ENCODE measurements around the gene USH1C.

USH1C gene

DNA sequence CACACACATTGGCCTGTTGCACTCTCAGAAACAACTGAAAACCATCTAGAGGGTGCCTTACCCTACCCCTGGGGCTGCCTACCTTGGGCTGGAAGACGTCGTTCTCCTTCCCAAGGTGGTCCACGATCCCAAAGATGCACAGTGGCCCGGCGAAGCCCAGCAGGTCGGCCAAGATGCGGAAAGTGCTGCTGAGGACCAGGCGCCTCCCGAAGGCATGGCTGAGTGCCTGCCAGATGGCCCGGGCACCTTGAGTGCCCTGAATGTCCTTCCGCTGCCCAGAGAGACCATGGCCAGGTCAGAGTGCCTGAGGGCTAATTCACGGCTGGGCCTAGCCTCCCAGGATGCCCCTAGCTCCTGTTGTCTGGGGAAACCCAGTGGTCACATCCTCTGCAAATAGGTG, 83.8 kb downstream of the USH1C start:
- no peak for TF ChIP-seq CTCF (IDR thresholded peaks at IDR 0.05; ENCODE audit: low read depth, low read length, missing control alignments)
- DNase-seq (ENCODE audit: low read depth), result no peak
- H3K4me3 ChIP-seq (ENCODE audit: low read depth, low read length), result no peak overlapping the region

DNA sequence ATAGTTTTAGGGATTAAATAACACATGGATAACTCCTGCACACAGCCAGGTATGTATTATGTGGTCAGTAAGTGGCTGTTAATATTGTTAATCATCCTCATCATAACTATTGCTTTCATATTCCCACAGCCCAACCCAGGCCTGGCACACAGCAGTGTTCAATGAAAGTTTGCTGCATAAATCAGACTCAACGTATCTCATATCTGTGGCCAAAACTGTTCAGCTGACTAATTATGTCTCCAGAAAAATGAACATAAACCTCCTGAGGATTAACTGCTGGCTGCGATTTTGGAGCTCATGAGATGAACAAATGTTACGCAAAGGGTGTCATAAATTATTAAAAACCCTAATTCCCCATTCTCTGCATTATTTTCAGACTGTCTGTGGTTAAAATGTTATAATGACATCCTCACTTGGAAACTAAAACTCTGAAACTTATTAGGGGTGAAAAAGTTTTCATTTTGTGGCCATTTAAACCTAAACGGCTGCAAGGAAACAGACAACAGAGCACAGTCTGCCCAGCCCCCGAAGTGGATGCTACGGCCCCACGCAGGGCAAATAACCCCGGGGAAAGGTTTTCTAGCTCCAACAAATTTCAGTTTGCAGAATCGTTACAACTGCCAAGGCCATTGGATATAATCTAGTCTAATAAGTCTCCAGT, 84.8 kb downstream of the USH1C start:
- no peak for TF ChIP-seq CTCF (IDR thresholded peaks at IDR 0.05; ENCODE audit: low read depth, low read length, missing control alignments)
- DNase-seq (ENCODE audit: low read depth), result no peak
- H3K4me3 ChIP-seq (ENCODE audit: low read depth, low read length), result no peak overlapping the region

DNA sequence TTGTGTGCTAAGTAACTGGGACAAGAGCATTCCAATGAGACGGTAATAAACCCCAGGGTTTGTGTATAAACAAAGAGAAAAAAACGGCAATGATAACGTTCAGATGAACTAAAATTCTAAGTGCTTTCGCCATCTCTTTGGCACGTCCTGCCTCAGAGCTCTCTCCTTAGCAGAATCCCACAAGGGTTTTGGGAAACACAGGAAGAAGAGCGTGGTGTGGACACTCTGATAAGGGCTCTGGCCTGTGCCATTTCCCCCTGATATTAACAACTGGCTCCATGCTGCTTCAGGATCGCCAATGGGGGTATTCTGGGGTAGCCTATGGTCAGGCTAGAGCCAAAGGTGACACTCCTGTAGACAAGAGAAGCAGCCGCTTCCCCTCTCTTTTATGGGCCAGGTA, 85.9 kb downstream of the USH1C start:
- no peak for DNase-seq (ENCODE audit: low read depth)
- TF ChIP-seq CTCF (IDR thresholded peaks at IDR 0.05; ENCODE audit: low read depth, low read length, missing control alignments), result no peak
- no peak overlapping the region for H3K4me3 ChIP-seq (ENCODE audit: low read depth, low read length)

DNA sequence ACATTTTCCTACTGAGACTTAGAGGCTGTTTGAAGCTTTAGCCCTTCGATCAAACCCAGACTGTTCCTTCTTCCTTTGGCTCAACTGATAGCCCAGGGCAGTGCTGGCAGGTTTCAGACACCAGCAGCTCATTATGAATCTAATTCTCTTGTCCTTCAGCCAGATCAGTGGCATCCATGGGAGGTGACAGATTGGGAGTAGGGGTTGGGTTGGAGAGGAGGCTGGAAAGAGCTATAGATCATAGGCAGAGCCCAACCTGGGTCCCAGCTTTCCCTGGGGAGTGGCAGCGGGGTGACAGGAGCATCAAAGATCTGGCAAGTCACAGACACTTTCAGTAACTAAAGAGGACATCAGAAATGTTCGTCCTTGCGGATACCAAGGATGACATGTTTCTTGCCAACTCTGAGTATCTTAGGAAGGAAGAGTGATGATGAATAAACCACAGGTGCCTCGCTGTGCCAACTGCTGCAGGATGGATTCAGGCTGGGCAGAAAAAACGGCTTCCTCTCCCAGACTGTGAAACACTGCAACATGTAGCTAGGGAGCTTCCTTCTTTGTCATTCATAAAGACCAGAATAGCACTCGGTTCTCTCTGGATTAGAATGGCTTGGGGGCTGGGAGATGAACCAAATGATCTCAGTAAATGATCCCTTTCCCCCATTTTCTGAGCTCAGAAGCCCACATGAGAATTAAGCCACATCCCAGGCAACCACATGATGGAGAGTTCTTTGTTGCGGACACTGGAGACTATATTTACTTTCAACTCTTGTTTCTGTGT, 86.6 kb downstream of the USH1C start:
- H3K4me3 ChIP-seq (ENCODE audit: low read depth, low read length), result no peak overlapping the region
- DNase-seq (ENCODE audit: low read depth), result no peak
- no peak for TF ChIP-seq CTCF (IDR thresholded peaks at IDR 0.05; ENCODE audit: low read depth, low read length, missing control alignments)

GRCh38 chr11:17452668-17453067, 91.5 kb downstream of the USH1C start:
- H3K4me3 ChIP-seq (ENCODE audit: low read depth, low read length), result no peak overlapping the region
- no peak for DNase-seq (ENCODE audit: low read depth)
- TF ChIP-seq CTCF (IDR thresholded peaks at IDR 0.05; ENCODE audit: low read depth, low read length, missing control alignments), result no peak

GRCh38 chr11:17449158-17449557, 95.1 kb downstream of the USH1C start:
- DNase-seq (ENCODE audit: low read depth), result no peak
- no peak overlapping the region for H3K4me3 ChIP-seq (ENCODE audit: low read depth, low read length)
- TF ChIP-seq CTCF (IDR thresholded peaks at IDR 0.05; ENCODE audit: low read depth, low read length, missing control alignments), result no peak

Data from GM12864 (cell line).